ENCODE measurements around the gene ANKS6. TPM values are rescaled to one million over a fixed set of nuclear protein-coding genes. Genes with fewer than 3 reads are reported as not detected.

ANKS6 gene
- total RNA-seq, 3 donors from 2014 or later (not counting 1 experiment from before 2014, with no cell fraction given), result 8.1 to 12.6 (median 10.5) TPM

DNA sequence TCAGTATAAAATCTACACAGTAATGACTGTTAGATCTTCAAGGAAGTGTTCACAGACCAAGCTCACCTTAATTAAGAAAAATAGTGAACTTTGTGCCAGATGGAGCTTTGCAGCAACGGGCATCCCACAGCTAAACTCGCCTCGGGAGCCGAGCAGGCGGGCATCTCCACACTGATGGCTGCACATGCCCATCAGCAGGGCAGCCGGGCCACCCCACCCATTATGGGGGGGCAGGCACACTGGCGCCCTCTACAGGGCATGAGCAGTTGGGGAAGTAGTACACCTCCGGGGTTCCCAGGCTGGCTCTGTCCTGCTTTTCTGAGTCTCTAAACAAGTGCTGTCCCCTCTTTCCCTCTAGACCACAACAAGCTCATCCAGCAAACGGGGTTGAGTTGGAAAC is 21.6 kb downstream of the ANKS6 start:
- no peaks in the 10 kb centered on the region for H3K27me3 Mint-ChIP-seq (ENCODE audit: low read depth in 2 of 2)
- Histone ChIP-seq H3K27ac (ENCODE audit: low read length) (no peak overlapping the region), H3K4me1 (ENCODE audit: control insufficient read depth, insufficient read depth, low read length) (no peaks in the 10 kb centered on the region), H3K27me3 (ENCODE audit: control insufficient read depth, insufficient read depth, low read length) (no peaks in the 10 kb centered on the region), H3K36me3 (ENCODE audit: control insufficient read depth, insufficient read depth, low read length) (peaks cover 11% of the 10 kb centered on the region), H3K4me3 (ENCODE audit: low read length) (no peak overlapping the region), H3K9me3 (ENCODE audit: control insufficient read depth, insufficient read depth, low read length) (no peaks in the 10 kb centered on the region)
- TF ChIP-seq, protein P1, sequence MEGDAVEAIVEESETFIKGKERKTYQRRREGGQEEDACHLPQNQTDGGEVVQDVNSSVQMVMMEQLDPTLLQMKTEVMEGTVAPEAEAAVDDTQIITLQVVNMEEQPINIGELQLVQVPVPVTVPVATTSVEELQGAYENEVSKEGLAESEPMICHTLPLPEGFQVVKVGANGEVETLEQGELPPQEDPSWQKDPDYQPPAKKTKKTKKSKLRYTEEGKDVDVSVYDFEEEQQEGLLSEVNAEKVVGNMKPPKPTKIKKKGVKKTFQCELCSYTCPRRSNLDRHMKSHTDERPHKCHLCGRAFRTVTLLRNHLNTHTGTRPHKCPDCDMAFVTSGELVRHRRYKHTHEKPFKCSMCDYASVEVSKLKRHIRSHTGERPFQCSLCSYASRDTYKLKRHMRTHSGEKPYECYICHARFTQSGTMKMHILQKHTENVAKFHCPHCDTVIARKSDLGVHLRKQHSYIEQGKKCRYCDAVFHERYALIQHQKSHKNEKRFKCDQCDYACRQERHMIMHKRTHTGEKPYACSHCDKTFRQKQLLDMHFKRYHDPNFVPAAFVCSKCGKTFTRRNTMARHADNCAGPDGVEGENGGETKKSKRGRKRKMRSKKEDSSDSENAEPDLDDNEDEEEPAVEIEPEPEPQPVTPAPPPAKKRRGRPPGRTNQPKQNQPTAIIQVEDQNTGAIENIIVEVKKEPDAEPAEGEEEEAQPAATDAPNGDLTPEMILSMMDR (IDR thresholded peaks at IDR 0.05), result peak; percentile 33
- H3K27ac Mint-ChIP-seq, result no peak overlapping the region
- no peaks in the 10 kb centered on the region for H3K9me3 Mint-ChIP-seq
- peaks cover 6% of the 10 kb centered on the region for H3K36me3 Mint-ChIP-seq
- peaks cover 0 to 7% of the 10 kb centered on the region in 2 donors for H3K4me1 Mint-ChIP-seq
- DNase-seq, result peak in 1 of 2 donors; percentile 53
- WGBS (ENCODE audit: insufficient coverage), result 90% methylated on average over 9 of the region's 9 CpGs
- intact Hi-C loops (cut with micrococcal nuclease), result loop anchor here (10.0 kb wide), 1 partner anchor 240 kb away; no protein-coding TSS in a partner anchor
- peak in 1 of 3 donors; percentile 46 for ATAC-seq
- H3K4me3 Mint-ChIP-seq, result no peak overlapping the region

DNA sequence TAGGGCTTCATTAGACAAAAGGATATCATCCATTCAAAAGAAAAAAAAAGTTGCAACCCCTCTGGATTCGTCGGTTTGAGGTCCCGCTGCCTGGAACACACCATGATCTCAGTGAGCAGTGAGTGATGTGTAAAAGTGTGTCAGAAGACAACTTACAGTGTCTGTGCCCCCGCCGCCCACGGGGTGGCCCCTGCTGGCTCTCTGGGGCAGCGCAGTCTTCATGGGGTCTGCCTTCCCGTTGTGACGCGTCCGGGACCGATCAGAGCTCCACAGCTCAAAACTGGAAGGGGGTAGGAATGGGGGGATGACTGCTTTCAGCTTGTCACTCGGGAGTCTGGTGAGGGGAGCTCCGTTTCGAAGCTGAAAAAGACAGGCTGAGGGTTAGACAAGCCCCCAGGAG is 22.6 kb downstream of the ANKS6 start:
- ATAC-seq, result no peak
- 95% methylated on average over 15 of the region's 15 CpGs for WGBS (ENCODE audit: insufficient coverage)
- no peaks in the 10 kb centered on the region for H3K27me3 Mint-ChIP-seq (ENCODE audit: low read depth in 2 of 2)
- peaks cover 0 to 7% of the 10 kb centered on the region in 2 donors for H3K4me1 Mint-ChIP-seq
- intact Hi-C loops (cut with micrococcal nuclease), result loop anchor here (10.0 kb wide), 1 partner anchor 239 kb away; no protein-coding TSS in a partner anchor
- Histone ChIP-seq H3K36me3 (ENCODE audit: control insufficient read depth, insufficient read depth, low read length) (peaks cover 11% of the 10 kb centered on the region), H3K9me3 (ENCODE audit: control insufficient read depth, insufficient read depth, low read length) (no peaks in the 10 kb centered on the region), H3K27ac (ENCODE audit: low read length) (no peak overlapping the region), H3K27me3 (ENCODE audit: control insufficient read depth, insufficient read depth, low read length) (no peaks in the 10 kb centered on the region), H3K4me1 (ENCODE audit: control insufficient read depth, insufficient read depth, low read length) (no peaks in the 10 kb centered on the region), H3K4me3 (ENCODE audit: low read length) (no peak overlapping the region)
- peaks cover 6% of the 10 kb centered on the region for H3K36me3 Mint-ChIP-seq
- H3K27ac Mint-ChIP-seq, result no peak overlapping the region
- DNase-seq, result no peak
- no peaks in the 10 kb centered on the region for H3K9me3 Mint-ChIP-seq
- no peak overlapping the region for H3K4me3 Mint-ChIP-seq
- TF ChIP-seq, protein P1 (IDR thresholded peaks at IDR 0.05), result no peak

DNA sequence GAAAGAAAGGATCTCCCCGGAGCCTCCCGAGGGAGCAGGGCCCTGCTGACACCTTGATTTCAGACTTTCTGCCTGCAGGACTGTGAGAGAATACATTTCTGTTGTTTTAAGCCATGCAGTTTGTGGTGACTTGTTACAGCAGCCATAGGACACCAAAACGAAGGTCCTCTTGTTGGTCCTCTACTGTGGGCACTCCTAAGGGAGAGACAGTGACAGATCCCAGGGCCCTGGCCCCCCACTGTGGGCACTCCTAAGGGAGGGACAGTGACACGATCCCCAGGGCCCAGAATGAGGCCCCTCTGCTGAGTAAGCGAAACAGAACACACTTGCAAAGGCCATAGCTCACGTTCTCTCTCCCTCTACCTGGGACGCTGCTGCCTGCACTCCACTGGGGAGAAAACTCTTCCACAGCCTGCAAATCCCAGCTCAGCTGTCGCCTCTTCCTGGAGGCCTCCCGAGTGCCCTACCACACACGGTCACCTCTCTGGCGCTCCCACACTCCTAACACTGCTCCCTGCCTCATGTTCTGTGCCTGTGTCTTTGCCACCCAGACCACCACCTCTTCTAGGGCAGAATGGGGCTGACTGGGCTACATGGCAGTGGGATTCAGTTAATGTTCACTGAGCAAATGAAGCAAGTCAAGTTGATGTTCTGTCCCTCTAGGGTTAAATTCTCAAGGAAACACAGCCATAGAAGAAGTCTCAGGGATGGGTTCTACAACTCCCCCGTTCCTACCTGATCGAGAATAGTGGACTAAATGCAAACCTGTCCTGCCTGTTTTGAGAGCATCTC is 23.8 kb downstream of the ANKS6 start:
- no peak overlapping the region for H3K27ac Mint-ChIP-seq
- H3K9me3 Mint-ChIP-seq, result no peaks in the 10 kb centered on the region
- Histone ChIP-seq H3K9me3 (ENCODE audit: control insufficient read depth, insufficient read depth, low read length) (no peaks in the 10 kb centered on the region), H3K36me3 (ENCODE audit: control insufficient read depth, insufficient read depth, low read length) (peaks cover 16% of the 10 kb centered on the region), H3K4me3 (ENCODE audit: low read length) (no peak overlapping the region), H3K4me1 (ENCODE audit: control insufficient read depth, insufficient read depth, low read length) (no peaks in the 10 kb centered on the region), H3K27me3 (ENCODE audit: control insufficient read depth, insufficient read depth, low read length) (no peaks in the 10 kb centered on the region), H3K27ac (ENCODE audit: low read length) (no peak overlapping the region)
- no peak for ATAC-seq
- intact Hi-C loops (cut with micrococcal nuclease), result loop anchor here (10.0 kb wide), 1 partner anchor 238 kb away; no protein-coding TSS in a partner anchor
- no peaks in the 10 kb centered on the region for H3K27me3 Mint-ChIP-seq (ENCODE audit: low read depth in 2 of 2)
- 91% methylated on average over 13 of the region's 13 CpGs for WGBS (ENCODE audit: insufficient coverage)
- TF ChIP-seq, protein P1 (IDR thresholded peaks at IDR 0.05), result no peak
- H3K4me1 Mint-ChIP-seq, result peaks cover 0 to 7% of the 10 kb centered on the region in 2 donors
- peaks cover 6% of the 10 kb centered on the region for H3K36me3 Mint-ChIP-seq
- H3K4me3 Mint-ChIP-seq, result no peak overlapping the region
- DNase-seq, result no peak

All from natural killer cell (primary cell).